Ishikawa (cell line): ENCODE data around the gene CCM2.

Experiments used
- CEBPB ChIP-seq: IDR thresholded peaks from 2 replicates; pipeline ENCODE4 v1.6.1; 2012
- CREB1 ChIP-seq: IDR thresholded peaks from 2 replicates; pipeline ENCODE4 v1.6.1; 2012; ENCODE audit warnings: low read depth
- EGR1 ChIP-seq: IDR thresholded peaks from 2 replicates; pipeline ENCODE4 v1.6.1; 2012
- EP300 ChIP-seq: IDR thresholded peaks from 2 replicates; pipeline ENCODE4 v1.6.1; 2012; ENCODE audit warnings: borderline replicate concordance
- FOXM1 ChIP-seq: IDR thresholded peaks from 2 replicates; pipeline ENCODE4 v1.6.1; 2012; ENCODE audit warnings: low read depth, borderline replicate concordance
- MAX ChIP-seq: IDR thresholded peaks from 2 replicates; pipeline ENCODE4 v1.6.1; 2012
- NFIC ChIP-seq: IDR thresholded peaks from 2 replicates; pipeline ENCODE4 v1.6.1; 2012
- RAD21 ChIP-seq: IDR thresholded peaks from 2 replicates; pipeline ENCODE4 v1.6.1; 2012; ENCODE audit warnings: low read depth
- REST ChIP-seq: IDR thresholded peaks from 2 replicates; pipeline ENCODE4 v1.6.1; 2012; ENCODE audit warnings: low read depth, mild to moderate bottlenecking
- TAF1 ChIP-seq: IDR thresholded peaks from 2 replicates; pipeline ENCODE4 v1.6.1; 2012; ENCODE audit warnings: low read depth, mild to moderate bottlenecking
- TCF12 ChIP-seq: IDR thresholded peaks from 2 replicates; pipeline ENCODE4 v1.6.1; 2012; ENCODE audit warnings: low read depth
- TEAD4 ChIP-seq: IDR thresholded peaks from 2 replicates; pipeline ENCODE4 v1.6.1; 2012
- USF1 ChIP-seq: IDR thresholded peaks from 2 replicates; pipeline ENCODE4 v1.6.1; 2012
- YY1 ChIP-seq: IDR thresholded peaks from 2 replicates; pipeline ENCODE4 v1.6.1; 2012; ENCODE audit warnings: low read depth
- ZBTB7A ChIP-seq: IDR thresholded peaks from 2 replicates; pipeline ENCODE4 v1.6.1; 2012; ENCODE audit warnings: low read depth

CCM2 gene

DNA sequence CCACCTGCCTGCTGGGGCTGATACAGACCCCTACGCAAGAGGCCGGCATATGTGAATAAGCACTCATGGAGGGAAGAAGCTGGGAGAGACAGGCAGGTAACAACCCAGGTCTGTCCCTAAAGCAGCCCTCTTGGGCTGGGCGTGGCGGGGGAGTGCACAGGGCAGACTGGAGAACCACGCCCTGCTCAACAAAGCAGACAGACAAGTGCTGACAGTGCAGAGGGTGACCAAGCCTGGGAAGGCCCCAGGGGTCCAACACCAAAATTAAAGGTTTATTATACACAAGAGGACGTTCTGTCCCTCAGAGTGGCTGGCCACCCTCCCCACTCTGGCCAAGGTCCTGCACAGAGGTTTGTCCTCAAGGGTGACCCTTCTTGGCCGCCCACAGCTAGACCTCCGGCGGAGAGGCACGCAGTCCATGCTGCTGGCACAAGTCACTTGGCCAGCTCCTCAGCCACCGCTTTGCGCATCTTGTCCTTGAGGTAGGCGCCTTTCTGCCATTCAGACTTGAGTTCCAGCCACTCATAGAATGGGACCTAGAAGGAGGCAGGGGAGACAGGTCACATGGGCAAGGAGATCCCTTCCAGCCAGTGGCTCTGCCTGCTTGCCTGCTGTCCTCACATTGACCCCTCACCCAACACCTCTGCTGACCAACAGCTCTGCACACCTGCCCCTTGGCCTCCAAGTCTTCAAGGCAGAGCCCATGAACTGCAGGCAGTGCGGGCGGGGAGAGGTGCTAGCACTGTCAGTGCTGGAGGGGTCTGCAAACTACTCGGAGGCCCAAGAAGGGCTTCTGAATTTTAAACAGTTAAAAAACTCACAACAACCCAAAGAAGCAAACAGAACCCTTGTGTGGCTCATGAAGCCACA is 100.1 kb downstream of the CCM2 start:
- TF ChIP-seq MAX (no peak), EP300 (no peak), REST (no peak), RAD21 (no peak), EGR1 (no peak), CREB1 (no peak), FOXM1 (no peak), NFIC (no peak), ZBTB7A (no peak), CEBPB (no peak), YY1 (no peak), USF1 (no peak)

GRCh38 chr7:45100761-45101480 is 100.9 kb downstream of the CCM2 start:
- TF ChIP-seq REST (no peak), EP300 (no peak), RAD21 (no peak), EGR1 (no peak), ZBTB7A (no peak), MAX (no peak), FOXM1 (no peak), NFIC (no peak), TCF12 (no peak)

DNA sequence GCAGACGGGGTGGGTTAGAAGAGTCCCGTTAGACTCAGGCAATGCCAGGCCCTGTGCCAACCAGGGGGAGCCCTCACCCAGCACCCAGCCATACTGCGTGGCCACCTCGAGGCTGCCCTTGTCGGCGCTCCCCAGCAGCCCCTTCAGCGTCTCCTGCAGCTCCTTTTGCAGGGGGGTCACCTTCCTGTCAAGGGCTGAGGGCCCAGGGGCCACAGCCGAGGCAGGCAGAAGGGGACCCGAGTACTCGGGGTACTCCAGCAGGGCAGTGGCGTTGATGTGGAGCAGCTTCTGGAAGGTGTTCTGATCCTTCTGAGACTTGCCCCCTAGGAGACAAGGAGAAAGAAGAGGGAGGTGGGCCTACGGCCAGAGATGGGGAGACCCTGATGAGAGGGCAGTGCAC is 101.7 kb downstream of the CCM2 start:
- TF ChIP-seq FOXM1 (no peak), NFIC (no peak), EGR1 (no peak), MAX (no peak), CREB1 (no peak), TCF12 (no peak), ZBTB7A (no peak), REST (no peak), USF1 (no peak)

GRCh38 chr7:45102785-45103712 is 103.0 kb downstream of the CCM2 start:
- TF ChIP-seq NFIC (no peak), YY1 (no peak), TCF12 (no peak), FOXM1 (no peak), REST (no peak), TAF1 (no peak), TEAD4 (no peak), USF1 (no peak), CREB1 (no peak), RAD21 (no peak), CEBPB (no peak), EGR1 (no peak), EP300 (no peak), MAX (no peak)
